HEK293 (cell line): Measurements from ENCODE around the gene USP27X.

ENCODE experiments used
- MEIS1 ChIP-seq: sonication (generic); formaldehyde crosslinking; IDR thresholded peaks from 2 replicates; pipeline ENCODE4 v1.8.1; 2022; ENCODE audit warnings: missing genetic modification reagents, mild to moderate bottlenecking, borderline replicate concordance
- SCRT2 ChIP-seq: fragments of 450-650 bp; formaldehyde crosslinking; IDR thresholded peaks from 2 replicates; pipeline ENCODE4 v1.5.1; 2016; ENCODE audit warnings: missing biosample characterization, missing genetic modification characterization
- ZBTB17 ChIP-seq: fragments of 450-650 bp; formaldehyde crosslinking; IDR thresholded peaks from 2 replicates; pipeline ENCODE4 v1.5.1; 2016; ENCODE audit warnings: missing biosample characterization, missing genetic modification characterization
- ZNF184 ChIP-seq: fragments of 450-650 bp; IDR thresholded peaks from 2 replicates; pipeline ENCODE4 v1.5.1; 2018; ENCODE audit warnings: missing biosample characterization, mild to moderate bottlenecking, missing genetic modification characterization
- ZNF24 ChIP-seq: fragments of 450-650 bp; formaldehyde crosslinking; IDR thresholded peaks from 2 replicates; pipeline ENCODE4 v1.5.1; 2016; ENCODE audit warnings: missing biosample characterization, missing genetic modification characterization
- ZNF555 ChIP-seq: fragments of 450-650 bp; formaldehyde crosslinking; conservative IDR thresholded peaks from 2 replicates; pipeline ENCODE4 v1.5.1; 2017; ENCODE audit warnings: missing biosample characterization, mild to moderate bottlenecking, missing genetic modification characterization, inconsistent platforms
- TF ChIP-seq, protein P1 (sequence below): fragments of 450-650 bp; formaldehyde crosslinking; IDR thresholded peaks from 2 replicates; pipeline ENCODE4 v1.5.1; 2016; ENCODE audit warnings: missing biosample characterization, missing genetic modification characterization
- TF ChIP-seq, protein P2 (sequence below): fragments of 450-650 bp; formaldehyde crosslinking; IDR thresholded peaks from 2 replicates; pipeline ENCODE4 v1.5.1; 2016; ENCODE audit warnings: missing biosample characterization, missing genetic modification characterization
- TF ChIP-seq, protein P3 (sequence below): fragments of 450-650 bp; formaldehyde crosslinking; IDR thresholded peaks from 2 replicates; pipeline ENCODE4 v1.5.1; 2017; ENCODE audit warnings: missing biosample characterization, mild to moderate bottlenecking, missing genetic modification characterization, moderate library complexity
- TF ChIP-seq, protein P4 (sequence below): fragments of 450-650 bp; IDR thresholded peaks from 2 replicates; pipeline ENCODE4 v1.5.1; 2018; ENCODE audit warnings: missing biosample characterization, mild to moderate bottlenecking, missing genetic modification characterization
- TF ChIP-seq, protein P5 (sequence below): fragments of 450-650 bp; formaldehyde crosslinking; IDR thresholded peaks from 2 replicates; pipeline ENCODE4 v1.5.1; 2016; ENCODE audit warnings: missing biosample characterization, missing genetic modification characterization, low read depth

DNA sequence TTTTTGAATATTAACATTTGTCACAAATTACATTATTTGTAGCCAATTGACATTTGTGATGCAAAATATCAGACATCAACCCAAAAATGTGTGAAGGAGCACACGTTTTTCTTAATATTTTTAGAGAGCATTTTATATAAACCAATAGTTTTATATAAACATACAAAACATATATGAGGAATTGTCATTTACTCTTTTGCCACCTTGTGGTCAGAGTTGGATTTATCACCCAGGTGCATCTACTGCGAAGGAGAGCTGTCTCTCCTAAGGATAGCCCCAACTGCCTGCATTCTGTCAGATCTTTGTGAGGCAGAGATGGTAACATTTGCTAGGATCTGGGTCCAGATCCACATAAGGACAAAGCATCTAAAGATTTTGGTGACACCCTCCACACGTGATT lies 2.5 kb upstream of the USP27X start:
- TF ChIP-seq, protein P1, sequence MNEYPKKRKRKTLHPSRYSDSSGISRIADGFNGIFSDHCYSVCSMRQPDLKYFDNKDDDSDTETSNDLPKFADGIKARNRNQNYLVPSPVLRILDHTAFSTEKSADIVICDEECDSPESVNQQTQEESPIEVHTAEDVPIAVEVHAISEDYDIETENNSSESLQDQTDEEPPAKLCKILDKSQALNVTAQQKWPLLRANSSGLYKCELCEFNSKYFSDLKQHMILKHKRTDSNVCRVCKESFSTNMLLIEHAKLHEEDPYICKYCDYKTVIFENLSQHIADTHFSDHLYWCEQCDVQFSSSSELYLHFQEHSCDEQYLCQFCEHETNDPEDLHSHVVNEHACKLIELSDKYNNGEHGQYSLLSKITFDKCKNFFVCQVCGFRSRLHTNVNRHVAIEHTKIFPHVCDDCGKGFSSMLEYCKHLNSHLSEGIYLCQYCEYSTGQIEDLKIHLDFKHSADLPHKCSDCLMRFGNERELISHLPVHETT (tag by site-specific recombination) = no peak
- TF ChIP-seq, protein P2, sequence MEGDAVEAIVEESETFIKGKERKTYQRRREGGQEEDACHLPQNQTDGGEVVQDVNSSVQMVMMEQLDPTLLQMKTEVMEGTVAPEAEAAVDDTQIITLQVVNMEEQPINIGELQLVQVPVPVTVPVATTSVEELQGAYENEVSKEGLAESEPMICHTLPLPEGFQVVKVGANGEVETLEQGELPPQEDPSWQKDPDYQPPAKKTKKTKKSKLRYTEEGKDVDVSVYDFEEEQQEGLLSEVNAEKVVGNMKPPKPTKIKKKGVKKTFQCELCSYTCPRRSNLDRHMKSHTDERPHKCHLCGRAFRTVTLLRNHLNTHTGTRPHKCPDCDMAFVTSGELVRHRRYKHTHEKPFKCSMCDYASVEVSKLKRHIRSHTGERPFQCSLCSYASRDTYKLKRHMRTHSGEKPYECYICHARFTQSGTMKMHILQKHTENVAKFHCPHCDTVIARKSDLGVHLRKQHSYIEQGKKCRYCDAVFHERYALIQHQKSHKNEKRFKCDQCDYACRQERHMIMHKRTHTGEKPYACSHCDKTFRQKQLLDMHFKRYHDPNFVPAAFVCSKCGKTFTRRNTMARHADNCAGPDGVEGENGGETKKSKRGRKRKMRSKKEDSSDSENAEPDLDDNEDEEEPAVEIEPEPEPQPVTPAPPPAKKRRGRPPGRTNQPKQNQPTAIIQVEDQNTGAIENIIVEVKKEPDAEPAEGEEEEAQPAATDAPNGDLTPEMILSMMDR = no peak
- TF ChIP-seq ZNF555 (tag by site-specific recombination) (no peak), ZNF24 (tag by site-specific recombination) (no peak), SCRT2 (tag by site-specific recombination) (no peak), ZNF184 (tag by site-specific recombination) (no peak), MEIS1 (CRISPR knock-in tag) (no peak), ZBTB17 (tag by site-specific recombination) (no peak)
- TF ChIP-seq, protein P3, sequence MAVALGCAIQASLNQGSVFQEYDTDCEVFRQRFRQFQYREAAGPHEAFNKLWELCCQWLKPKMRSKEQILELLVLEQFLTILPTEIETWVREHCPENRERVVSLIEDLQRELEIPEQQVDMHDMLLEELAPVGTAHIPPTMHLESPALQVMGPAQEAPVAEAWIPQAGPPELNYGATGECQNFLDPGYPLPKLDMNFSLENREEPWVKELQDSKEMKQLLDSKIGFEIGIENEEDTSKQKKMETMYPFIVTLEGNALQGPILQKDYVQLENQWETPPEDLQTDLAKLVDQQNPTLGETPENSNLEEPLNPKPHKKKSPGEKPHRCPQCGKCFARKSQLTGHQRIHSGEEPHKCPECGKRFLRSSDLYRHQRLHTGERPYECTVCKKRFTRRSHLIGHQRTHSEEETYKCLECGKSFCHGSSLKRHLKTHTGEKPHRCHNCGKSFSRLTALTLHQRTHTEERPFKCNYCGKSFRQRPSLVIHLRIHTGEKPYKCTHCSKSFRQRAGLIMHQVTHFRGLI (tag by site-specific recombination) = no peak
- TF ChIP-seq, protein P4, sequence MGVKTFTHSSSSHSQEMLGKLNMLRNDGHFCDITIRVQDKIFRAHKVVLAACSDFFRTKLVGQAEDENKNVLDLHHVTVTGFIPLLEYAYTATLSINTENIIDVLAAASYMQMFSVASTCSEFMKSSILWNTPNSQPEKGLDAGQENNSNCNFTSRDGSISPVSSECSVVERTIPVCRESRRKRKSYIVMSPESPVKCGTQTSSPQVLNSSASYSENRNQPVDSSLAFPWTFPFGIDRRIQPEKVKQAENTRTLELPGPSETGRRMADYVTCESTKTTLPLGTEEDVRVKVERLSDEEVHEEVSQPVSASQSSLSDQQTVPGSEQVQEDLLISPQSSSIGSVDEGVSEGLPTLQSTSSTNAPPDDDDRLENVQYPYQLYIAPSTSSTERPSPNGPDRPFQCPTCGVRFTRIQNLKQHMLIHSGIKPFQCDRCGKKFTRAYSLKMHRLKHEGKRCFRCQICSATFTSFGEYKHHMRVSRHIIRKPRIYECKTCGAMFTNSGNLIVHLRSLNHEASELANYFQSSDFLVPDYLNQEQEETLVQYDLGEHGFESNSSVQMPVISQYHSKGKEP (tag by site-specific recombination) = no peak
- TF ChIP-seq, protein P5, sequence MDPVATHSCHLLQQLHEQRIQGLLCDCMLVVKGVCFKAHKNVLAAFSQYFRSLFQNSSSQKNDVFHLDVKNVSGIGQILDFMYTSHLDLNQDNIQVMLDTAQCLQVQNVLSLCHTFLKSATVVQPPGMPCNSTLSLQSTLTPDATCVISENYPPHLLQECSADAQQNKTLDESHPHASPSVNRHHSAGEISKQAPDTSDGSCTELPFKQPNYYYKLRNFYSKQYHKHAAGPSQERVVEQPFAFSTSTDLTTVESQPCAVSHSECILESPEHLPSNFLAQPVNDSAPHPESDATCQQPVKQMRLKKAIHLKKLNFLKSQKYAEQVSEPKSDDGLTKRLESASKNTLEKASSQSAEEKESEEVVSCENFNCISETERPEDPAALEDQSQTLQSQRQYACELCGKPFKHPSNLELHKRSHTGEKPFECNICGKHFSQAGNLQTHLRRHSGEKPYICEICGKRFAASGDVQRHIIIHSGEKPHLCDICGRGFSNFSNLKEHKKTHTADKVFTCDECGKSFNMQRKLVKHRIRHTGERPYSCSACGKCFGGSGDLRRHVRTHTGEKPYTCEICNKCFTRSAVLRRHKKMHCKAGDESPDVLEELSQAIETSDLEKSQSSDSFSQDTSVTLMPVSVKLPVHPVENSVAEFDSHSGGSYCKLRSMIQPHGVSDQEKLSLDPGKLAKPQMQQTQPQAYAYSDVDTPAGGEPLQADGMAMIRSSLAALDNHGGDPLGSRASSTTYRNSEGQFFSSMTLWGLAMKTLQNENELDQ = no peak
